ENCODE measurements around the gene CNTN5.

The CNTN5 gene

DNA sequence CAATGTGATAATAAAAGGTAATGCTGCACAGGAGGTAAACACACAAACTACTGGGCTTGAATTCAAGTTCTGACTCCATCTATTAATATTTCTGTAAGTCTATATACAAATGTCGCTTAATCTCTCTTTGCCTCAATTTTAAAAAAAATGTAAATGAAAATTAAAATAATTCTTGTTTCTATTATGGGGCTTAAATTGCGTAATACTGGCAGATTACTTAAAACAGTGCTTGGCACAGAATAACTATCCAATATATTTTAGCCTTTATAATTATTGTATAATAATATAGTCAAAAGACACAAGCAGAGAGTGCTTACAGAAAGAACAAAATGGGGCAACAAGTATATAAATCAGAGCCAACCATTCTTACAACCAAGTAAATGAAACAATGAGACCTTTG, 489.1 kb downstream of the CNTN5 start:
- DNase-seq (ENCODE audit: low read depth), result no peak

DNA sequence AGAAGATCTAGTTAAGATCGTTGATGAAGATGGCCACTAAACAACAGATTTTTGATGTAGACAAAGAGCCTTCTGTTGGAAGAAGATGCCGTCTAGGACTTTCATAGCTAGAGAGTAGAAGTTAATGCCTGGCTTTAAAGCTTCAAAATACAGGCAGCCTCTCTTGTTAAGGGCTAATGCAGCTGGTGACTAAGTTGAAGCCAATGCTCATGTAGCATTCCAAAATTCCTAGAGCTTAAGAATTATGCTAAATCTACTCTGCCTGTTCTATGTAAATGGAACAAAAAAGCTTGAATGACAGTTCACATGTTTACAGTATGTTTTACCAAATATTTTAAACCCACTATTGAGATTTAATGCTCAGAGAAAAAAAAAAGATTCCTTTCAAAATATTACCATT, 492.6 kb downstream of the CNTN5 start:
- DNase-seq (ENCODE audit: low read depth), result no peak

- DNase-seq (ENCODE audit: low read depth), result no peak
These were observed 498.3 kb downstream of the CNTN5 start for GRCh38 chr11:99519095-99519494.

DNA sequence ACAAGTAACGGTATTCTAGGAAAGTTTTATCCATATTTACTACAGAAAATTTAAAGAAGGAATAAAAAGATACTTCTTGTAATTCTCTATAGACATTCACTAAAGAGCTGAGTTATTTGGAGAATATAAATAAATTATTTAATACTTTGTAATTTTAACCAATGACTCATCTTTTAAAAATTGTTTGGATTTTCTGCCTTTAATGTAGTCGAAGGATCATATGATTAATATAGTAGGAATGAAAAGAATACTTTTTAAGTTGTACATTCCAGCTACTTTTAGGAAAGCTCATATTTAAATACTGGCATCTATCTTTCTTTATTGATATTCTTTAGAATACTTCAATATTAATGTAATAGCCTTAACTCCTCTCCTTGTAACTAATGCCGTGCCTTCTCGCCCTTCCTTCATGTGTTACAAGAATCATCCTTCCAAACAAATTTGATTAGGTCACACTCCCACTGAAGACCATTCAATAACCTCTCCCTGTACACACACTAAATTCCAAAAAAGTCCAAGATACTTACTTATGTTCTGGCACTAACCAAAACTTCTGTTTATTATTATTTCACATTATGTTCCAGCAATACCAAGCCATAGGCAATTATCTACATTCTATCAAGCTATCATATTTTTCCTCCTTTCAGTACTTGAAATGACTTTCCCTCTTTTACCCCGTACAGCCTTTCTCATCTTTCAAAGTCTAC, 501.9 kb downstream of the CNTN5 start:
- peak; percentile 1 for DNase-seq (ENCODE audit: low read depth)

DNA sequence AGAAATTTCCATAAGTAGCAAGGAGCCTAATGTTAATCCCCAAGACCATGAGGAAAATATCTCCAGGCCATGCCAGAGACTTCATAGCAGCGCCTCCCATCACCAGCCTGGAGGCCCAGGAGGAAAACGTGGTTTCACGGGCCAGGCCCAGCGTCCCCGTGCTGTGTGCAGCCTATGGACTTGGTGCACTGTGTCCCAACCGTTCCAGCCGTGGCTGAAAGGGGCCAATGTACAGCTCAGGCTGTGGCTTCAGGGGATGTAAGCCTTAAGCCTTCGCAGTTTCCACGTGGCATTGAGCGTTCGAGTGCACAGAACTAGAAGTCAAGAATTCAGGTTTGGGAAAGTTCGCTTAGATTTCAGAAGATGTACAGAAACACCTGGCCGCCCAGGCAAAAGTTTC, 510.7 kb downstream of the CNTN5 start:
- no peak for DNase-seq (ENCODE audit: low read depth)

DNA sequence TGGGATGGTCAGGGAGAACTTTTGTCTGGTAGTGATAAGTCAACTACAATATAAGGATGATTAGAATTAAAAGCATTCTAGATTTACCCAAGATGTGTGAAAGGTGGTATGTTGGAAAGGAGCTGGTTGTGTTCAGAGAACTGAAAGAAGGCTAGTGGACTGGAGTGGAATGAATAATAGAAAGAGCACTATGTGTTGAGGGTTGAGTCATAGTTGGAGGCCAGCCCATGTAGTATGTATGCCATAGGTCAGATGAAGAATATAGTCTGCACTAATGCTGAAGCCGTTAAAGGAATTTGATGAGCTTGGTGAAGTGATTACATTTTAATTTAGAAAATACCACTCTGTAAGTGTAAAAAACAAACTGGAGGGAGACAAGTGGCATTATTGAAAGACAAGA, 514.1 kb downstream of the CNTN5 start:
- no peak for DNase-seq (ENCODE audit: low read depth)

DNA sequence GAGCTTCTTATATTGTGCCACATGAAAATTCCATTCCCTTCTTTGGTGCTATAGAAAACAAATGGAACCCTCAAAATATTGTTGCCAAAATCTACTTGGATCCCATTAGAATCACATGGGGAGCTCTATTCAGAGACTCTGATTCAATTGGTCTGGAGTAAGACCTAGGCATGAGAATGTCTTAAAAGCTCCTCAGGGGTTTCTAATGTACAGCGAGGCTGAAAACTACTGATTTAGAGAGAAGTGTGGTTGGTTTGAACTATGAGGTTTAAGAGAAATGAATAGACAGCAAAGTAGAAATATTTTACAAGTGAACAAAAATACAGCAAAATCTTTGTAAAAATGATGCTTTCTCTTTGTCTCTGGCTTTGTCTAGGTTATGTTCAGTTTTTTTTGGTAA, 514.7 kb downstream of the CNTN5 start:
- no peak for DNase-seq (ENCODE audit: low read depth)

GRCh38 chr11:99535819-99536218, 515.1 kb downstream of the CNTN5 start:
- DNase-seq (ENCODE audit: low read depth), result no peak

DNA sequence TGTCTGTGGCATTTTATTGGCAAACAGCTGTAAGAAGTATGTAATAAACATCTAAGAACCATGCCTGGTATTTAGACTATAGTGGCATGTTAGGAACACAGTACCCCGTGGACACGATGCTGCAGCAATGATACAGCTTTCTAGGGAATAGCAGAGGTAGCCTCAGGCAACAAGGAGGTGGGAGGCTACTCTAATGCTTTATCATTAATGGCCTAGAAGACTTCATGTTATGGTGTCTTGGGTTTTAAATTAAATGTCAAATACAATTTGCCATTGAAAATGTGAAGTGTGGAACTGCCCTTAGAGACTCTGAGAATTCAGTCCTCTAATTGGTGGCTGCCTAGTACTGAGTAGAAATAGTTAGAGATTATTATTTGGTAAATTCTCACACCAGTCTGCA, 516.9 kb downstream of the CNTN5 start:
- DNase-seq (ENCODE audit: low read depth), result no peak

DNA sequence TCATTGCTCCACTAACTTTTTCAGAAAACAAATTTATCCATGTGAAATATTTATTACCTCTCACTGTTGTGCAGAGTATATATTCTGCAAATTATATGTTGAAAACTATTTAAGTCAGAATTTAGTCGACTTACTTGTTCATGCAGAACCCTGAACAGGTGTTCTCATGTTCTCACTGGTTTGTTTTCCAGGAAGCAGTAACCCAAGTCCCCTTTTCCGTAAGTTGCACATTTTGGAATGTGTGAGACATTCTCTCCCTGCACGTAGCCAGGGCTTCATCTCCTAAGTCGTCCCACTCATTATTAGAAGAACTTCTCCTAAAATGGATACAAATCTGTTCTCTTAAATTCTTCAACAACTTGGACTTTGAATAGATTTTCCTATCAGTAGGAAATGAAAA, 524.9 kb downstream of the CNTN5 start:
- DNase-seq (ENCODE audit: low read depth), result no peak

GRCh38 chr11:99548264-99548663, 527.5 kb downstream of the CNTN5 start:
- no peak for DNase-seq (ENCODE audit: low read depth)

DNA sequence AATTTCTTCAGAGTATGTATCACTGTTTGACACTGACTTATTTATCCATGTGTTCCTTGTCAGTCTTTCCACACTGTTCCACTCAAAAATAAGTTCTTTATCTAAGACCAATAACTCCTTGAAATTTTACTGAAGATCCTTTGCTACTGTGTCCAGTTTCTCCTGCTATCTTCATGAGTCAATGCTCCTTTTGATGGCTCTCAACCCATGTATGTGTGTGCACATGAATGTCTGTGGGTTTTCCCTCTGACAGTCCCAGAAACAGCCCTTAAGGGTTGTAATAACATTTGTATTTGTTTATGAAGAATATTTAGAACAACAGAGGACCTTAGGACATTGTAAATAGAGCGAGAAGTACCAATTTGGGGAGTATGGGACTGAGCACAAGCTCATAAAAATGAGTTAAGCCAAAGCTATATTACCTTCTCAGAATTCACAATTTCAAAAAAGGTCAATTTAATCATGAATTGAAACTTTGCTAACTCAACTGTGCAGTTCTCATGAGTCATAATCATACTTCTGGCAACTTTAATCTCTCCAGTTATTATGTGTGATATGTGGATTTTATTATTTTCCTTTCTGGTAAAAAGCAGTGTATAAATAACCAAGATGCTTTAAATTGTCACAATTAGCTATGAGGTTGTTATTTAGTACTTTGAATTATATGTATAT, 533.6 kb downstream of the CNTN5 start:
- DNase-seq (ENCODE audit: low read depth), result no peak

DNA sequence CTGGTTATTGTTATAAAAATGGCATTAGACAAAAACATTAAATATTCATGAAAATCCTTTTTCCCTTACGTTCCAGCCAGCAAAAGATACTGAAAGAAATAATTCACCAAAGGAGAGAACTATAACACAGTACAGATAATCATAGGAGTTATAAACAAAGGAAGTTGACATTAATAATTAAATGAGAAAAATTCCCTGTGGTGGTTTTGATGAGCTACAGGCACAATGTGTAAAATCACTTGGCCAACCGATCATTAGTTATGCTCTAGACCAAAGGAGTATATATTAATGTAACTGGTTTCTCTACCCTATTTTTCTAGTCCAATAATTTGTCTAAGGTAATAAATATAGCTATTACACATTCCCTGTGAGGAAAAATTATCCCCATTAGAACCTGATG, 534.7 kb downstream of the CNTN5 start:
- no peak for DNase-seq (ENCODE audit: low read depth)

DNA sequence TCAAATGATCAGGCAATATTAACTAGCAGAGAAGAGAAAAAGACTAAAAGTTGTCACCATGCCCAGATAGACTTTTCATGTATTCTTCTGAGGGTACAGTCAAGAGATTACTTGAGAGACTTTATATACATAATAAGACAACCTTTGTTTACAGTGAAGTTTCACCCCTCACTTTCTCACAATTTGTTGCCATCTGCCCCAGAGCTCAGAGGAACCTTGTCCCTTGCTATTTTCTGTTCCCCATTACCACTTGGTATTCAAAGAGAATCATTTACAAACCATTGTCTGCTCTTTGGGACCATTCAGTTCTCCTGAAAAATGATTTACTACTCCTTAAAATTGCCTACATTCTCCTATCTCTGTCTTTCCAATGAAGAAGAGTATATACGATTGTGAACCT, 544.6 kb downstream of the CNTN5 start:
- no peak for DNase-seq (ENCODE audit: low read depth)

DNA sequence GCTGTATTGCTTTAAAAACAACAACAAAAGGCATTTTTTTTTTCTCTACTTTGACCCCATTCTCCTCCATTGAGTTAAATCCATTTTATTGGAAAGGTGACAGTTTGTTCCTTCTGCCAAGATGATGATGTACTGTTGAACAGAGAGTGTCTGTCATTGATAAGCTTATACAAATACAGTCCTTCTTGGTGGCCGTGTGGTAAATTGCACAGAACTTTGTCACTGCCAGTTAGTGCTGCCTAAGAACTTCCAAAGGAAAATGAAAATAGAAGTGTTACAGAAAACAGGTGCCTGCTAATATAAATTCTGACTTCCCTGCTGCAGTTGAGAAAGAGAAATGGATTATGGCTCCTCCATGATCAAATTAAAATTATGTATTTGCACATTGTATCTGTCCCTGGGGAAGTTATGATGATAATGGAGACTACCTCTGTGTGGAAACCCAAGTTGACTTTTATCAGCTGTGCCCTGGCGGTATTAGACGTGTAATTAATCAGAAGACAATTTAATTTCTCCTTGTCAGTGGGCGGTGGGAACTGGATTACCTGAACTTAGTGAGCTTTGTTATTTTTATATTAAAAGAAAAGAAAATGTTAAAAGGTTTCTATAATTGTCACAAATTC, 546.7 kb downstream of the CNTN5 start:
- DNase-seq (ENCODE audit: low read depth), result no peak

GRCh38 chr11:99568808-99569207, 548.1 kb downstream of the CNTN5 start:
- DNase-seq (ENCODE audit: low read depth), result no peak

DNA sequence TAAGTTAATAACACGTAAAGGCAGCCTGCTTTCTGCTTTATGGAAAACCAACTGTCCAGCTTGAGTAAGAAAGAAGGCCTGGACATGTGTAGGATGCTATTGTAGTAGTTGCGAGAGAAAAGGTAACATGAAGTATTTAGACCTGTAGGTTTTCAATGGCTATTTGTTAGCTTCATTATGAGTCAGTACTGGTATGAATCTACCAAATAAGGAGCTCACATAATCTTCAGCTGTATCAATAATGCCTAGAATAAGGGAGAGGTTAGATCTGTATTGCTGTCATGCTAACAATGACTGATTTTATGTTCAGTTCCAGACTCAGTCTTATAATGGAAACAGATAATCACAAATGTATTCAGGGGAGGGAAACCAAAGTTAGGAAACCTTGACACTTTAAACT, 550.3 kb downstream of the CNTN5 start:
- DNase-seq (ENCODE audit: low read depth), result no peak

DNA sequence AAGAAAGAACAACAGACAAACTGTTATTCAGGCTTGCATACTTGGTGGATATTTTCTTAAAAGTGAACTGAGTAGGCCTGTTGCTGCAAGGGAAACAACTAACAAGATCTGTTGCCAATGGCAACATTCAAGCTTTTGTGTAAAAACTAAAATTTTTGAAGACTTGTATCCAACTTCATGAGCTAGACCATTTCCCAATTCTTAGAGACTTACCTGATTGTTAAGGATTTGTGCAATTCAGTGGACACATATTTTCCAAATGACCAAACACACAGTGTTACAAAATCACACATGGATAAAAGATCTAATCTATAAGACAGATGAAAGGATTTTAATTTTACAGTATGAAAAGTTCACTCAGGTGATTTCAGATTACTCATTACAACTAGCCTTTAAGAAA, 564.1 kb downstream of the CNTN5 start:
- no peak for DNase-seq (ENCODE audit: low read depth)

DNA sequence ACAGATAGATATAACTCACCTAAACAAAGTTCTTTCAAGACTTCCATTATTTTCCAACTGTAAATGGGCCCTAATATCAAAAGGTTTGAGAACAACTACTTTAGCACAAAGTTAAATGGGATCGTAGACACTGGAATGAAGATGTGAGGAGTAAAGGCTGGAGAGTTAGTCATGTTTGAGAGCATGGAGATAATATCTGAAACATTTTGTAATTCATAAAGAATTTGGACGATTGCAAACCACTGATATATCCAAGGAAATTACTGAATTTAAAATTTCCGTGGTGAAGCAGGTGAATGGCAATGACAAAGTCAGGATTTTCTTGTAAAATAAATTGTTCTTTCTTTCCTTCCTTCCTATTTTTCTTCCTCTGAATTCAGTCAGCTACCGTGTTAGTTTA, 564.9 kb downstream of the CNTN5 start:
- DNase-seq (ENCODE audit: low read depth), result no peak

GRCh38 chr11:99589771-99590170, 569.0 kb downstream of the CNTN5 start:
- no peak for DNase-seq (ENCODE audit: low read depth)

DNA sequence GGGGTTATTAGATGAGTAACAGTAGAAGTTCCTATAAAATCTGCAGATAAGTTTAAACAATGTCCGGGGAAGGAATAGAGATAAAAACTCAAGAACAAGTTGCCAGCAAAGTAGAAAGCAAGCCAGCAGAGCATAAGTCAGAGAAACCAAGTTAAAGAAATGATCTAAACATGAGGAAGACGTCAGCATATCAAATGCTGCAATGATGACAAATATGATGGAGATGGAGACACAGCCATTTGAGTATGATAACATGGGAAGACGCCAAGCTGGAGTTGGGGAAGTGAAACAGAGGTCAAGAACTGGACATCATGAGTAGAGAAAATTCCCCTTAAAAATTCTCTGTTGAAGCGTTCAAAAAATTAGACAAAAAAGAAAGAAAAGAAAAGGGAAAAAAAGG, 571.5 kb downstream of the CNTN5 start:
- DNase-seq (ENCODE audit: low read depth), result no peak

GRCh38 chr11:99593197-99593596, 572.4 kb downstream of the CNTN5 start:
- no peak for DNase-seq (ENCODE audit: low read depth)

GRCh38 chr11:99601179-99601578, 580.4 kb downstream of the CNTN5 start:
- no peak for DNase-seq (ENCODE audit: low read depth)

DNA sequence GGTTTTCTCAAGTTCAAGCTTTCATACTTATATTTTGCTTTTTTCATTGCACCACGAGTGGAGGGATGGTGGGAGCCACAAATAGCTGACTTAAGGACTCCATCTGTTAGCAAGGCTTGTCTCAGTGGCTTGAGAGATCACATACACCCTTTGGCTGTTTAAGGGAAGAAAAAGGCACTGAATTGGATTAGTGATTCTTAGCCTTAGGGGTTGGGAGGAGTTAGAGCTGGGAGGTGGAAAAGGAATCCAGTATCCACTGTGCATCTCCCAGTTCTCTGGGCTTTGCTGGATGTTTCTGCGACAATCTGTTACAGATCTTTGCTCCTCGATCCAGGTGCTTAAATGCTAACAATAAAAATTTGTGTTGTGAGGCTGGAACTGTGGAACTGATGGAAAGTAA, 593.6 kb downstream of the CNTN5 start:
- no peak for DNase-seq (ENCODE audit: low read depth)
